B cell (primary cell): ENCODE measurements around the gene MYL11. TPM values are rescaled to one million over a fixed set of nuclear protein-coding genes. Genes with fewer than 3 reads are reported as not detected.

ENCODE experiments used
- ATAC-seq: fragments of 200-7000 bp; cut with Tn5 transposase; one replicate; pipeline ENCODE4 v1.10.0; 2021; ENCODE audit warnings: low read depth, mild to moderate bottlenecking, moderate number of reproducible peaks, moderate library complexity
- CTCF ChIA-PET: fragments of 350-600 bp; sonication (Branson Sonifier 250); formaldehyde crosslinking; loops from one replicate; lab custom pipeline; 2021; ENCODE audit warnings: antibody characterized with exemption, inconsistent platforms; lab: Charles Lee
- POLR2A ChIA-PET: fragments of 350-600 bp; sonication (Branson Sonifier 250); formaldehyde crosslinking; loops from one replicate; lab custom pipeline; 2021; ENCODE audit warnings: antibody characterized with exemption; lab: Charles Lee
- DNase-seq: peaks from one replicate; pipeline ENCODE4 v3.0.0; 2013
- H2AFZ ChIP-seq: 2 replicates; pipeline ENCODE4 v1.6.1; 2012; ENCODE audit warnings: mild to moderate bottlenecking, low read depth, low read length; ENCODE audit not compliant: insufficient read depth, poor library complexity, severe bottlenecking
- H3K27ac ChIP-seq, 2 donors: 1 replicate in 1 of 2; 2 replicates in 1 of 2; pipeline ENCODE4 v1.5.1; 2012 to 2013; ENCODE audit warnings: low read length in 2 of 2, mild to moderate bottlenecking in 2 of 2, moderate library complexity in 1 of 2
- H3K27me3 ChIP-seq, 4 experiments: fragments of 200-600 bp in 1 of 4; sonication (generic) in 1 of 4; replicated peaks in 1 of 4; 1 replicate in 2 of 4; 2 replicates in 2 of 4; pipeline versions ENCODE4 v1.6.1 to v1.7.0; 2013 to 2016; ENCODE audit warnings: low read length in 3 of 4, mild to moderate bottlenecking in 2 of 4, mixed read lengths in 1 of 4, moderate library complexity in 1 of 4; ENCODE audit not compliant: insufficient read depth in 4 of 4, control insufficient read depth in 3 of 4; ENCODE audit errors: control extremely low read depth in 1 of 4
- H3K36me3 ChIP-seq, 2 experiments: replicated peaks in 1 of 2; 1 replicate in 1 of 2; 2 replicates in 1 of 2; pipeline versions ENCODE4 v1.6.1 to v1.7.1; 2013; ENCODE audit warnings: low read length in 1 of 2; ENCODE audit not compliant: insufficient read depth in 2 of 2, control insufficient read depth in 1 of 2; ENCODE audit errors: control extremely low read depth in 1 of 2, extremely low read depth in 1 of 2
- H3K4me1 ChIP-seq, 2 donors: fragments of 200-600 bp in 1 of 2; sonication (generic) in 1 of 2; 1 replicate in 1 of 2; 2 replicates in 1 of 2; pipeline versions ENCODE4 v1.5.1 to v1.6.1; 2013 to 2017; ENCODE audit warnings: low read length in 2 of 2; ENCODE audit not compliant: control insufficient read depth in 2 of 2, insufficient read depth in 2 of 2
- H3K4me2 ChIP-seq: replicated peaks from 2 replicates; pipeline ENCODE3; 2012; ENCODE audit warnings: mild to moderate bottlenecking, low read depth, low read length; ENCODE audit not compliant: poor library complexity, severe bottlenecking
- H3K4me3 ChIP-seq, 5 experiments: fragments of 200-600 bp in 1 of 5; sonication (generic) in 1 of 5; 1 replicate in 3 of 5; 2 replicates in 2 of 5; pipeline versions ENCODE4 v1.5.1 to v1.7.0; 2011 to 2016; ENCODE audit warnings: low read length in 4 of 5, mild to moderate bottlenecking in 4 of 5, low read depth in 2 of 5, control low read depth in 1 of 5, moderate library complexity in 1 of 5; ENCODE audit not compliant: insufficient read depth in 1 of 5; ENCODE audit errors: control extremely low read depth in 1 of 5, extremely low read depth in 1 of 5
- H3K79me2 ChIP-seq: fragments of 200-600 bp; sonication (generic); one replicate; pipeline ENCODE4 v1.6.0; 2016; ENCODE audit warnings: low read length; ENCODE audit not compliant: control insufficient read depth, insufficient read depth
- H3K9ac ChIP-seq: fragments of 200-600 bp; sonication (generic); 2 replicates; pipeline ENCODE4 v1.6.1; 2017; ENCODE audit warnings: mild to moderate bottlenecking, low read length, moderate library complexity
- H3K9me3 ChIP-seq, 3 donors: one replicate each; pipeline versions ENCODE4 v1.6.1 to v1.7.1; 2013; ENCODE audit warnings: low read length in 2 of 3; ENCODE audit not compliant: control insufficient read depth in 2 of 3, insufficient read depth in 1 of 3; ENCODE audit errors: control extremely low read depth in 1 of 3
- H4K20me1 ChIP-seq: 2 replicates; pipeline ENCODE4 v1.6.0; 2012; ENCODE audit warnings: mild to moderate bottlenecking, low read length; ENCODE audit not compliant: insufficient read depth, control insufficient read depth, poor library complexity, severe bottlenecking
- H3K27ac Mint-ChIP-seq: one replicate; pipeline ENCODE4 v1.8.0; 2021; ENCODE audit warnings: mixed read lengths
- H3K27me3 Mint-ChIP-seq: one replicate; pipeline ENCODE4 v1.8.0; 2021; ENCODE audit warnings: mixed read lengths
- H3K4me1 Mint-ChIP-seq: one replicate; pipeline ENCODE4 v1.8.0; 2021; ENCODE audit warnings: mixed read lengths
- H3K4me3 Mint-ChIP-seq: one replicate; pipeline ENCODE4 v1.8.0; 2021; ENCODE audit warnings: mixed read lengths
- H3K9me3 Mint-ChIP-seq: one replicate; pipeline ENCODE4 v1.8.0; 2022; ENCODE audit warnings: mixed read lengths; ENCODE audit not compliant: insufficient read depth
- CTCF ChIP-seq: fragments of 200-600 bp; IDR thresholded peaks from one replicate; pipeline ENCODE4 v1.8.0; 2022; ENCODE audit warnings: antibody characterized with exemption, mild to moderate bottlenecking
- EZH2 ChIP-seq: IDR thresholded peaks from 2 replicates; pipeline ENCODE4 v1.6.1; 2012; ENCODE audit warnings: borderline replicate concordance, low read depth, mild to moderate bottlenecking, moderate library complexity, low read length; ENCODE audit not compliant: insufficient read depth, poor library complexity, severe bottlenecking
- WGBS: methylation state at CpG from one replicate; pipeline ENCODE4 v1.1.5; 2013; ENCODE audit warnings: missing lambda C conversion rate; ENCODE audit not compliant: insufficient coverage; 5-methylcytosine and 5-hydroxymethylcytosine counted together
- intact Hi-C: fragments of 100-400 bp; cut with micrococcal nuclease; formaldehyde crosslinking; loops from one replicate; pipeline ENCODE4 v1.10.0; 2022
- polyA plus RNA-seq: library from polyadenylated mRNA; depleted of rRNA; stranded (reverse); fragments of >200 nt; gene quantifications from 2 replicates; pipeline ENCODE4 v1.2.3, GENCODE V29; 2012
- total RNA-seq, 2 donors: library from RNA; stranded (reverse); fragments of 120-200 nt in 1 of 2; gene quantifications; 1 replicate in 1 of 2; 2 replicates in 1 of 2; pipeline versions ENCODE4 v1.2.3 to v1.2.4, GENCODE V29; 2013 to 2022

Gene MYL11
- total and polyA plus RNA-seq, 2 donors (not counting 1 experiment from before 2014, with no cell fraction given): 3.6 TPM; not detected in 1

GRCh38 chr16:30356401-30357084, 18.1 kb upstream of the MYL11 start:
- Mint-ChIP-seq H3K9me3 (no peaks in the 10 kb centered on the region), H3K27me3 (no peaks in the 10 kb centered on the region), H3K27ac (peak overlapping the region; percentile 95), H3K4me3 (peak overlapping the region; percentile 92), H3K4me1 (peaks cover 30% of the 10 kb centered on the region)
- H4K20me1 ChIP-seq: peaks cover 12% of the 10 kb centered on the region
- DNase-seq (peak; percentile 22), ATAC-seq (no peak)
- no peaks in the 10 kb centered on the region for H3K9me3 ChIP-seq
- H2AFZ ChIP-seq: no peak overlapping the region
- intact Hi-C loops: no loop called here
- no peaks in the 10 kb centered on the region for H3K27me3 ChIP-seq
- ChIA-PET CTCF (interaction anchor here (1.1 to 1.6 kb wide), 3 partner anchors 12 to 53 kb away, joined by 3 to 4 read pairs (median 4); partner anchors contain the start of gene TBC1D10B), POLR2A (interaction anchor here (0.6 to 2.8 kb wide), 3 partner anchors 12 to 33 kb away, joined by 4 to 7 read pairs (median 6); partner anchors contain the start of gene TBC1D10B)
- H3K4me1 ChIP-seq: peaks cover 15 to 26% of the 10 kb centered on the region in 2 donors
- TF ChIP-seq EZH2: no peak
- H3K9ac ChIP-seq: no peak overlapping the region
- H3K27ac ChIP-seq: peak overlapping the region; percentile 84 to 94
- WGBS: 87% methylated on average over 11 of the region's 12 CpGs
- peak overlapping the region; percentile 93 for H3K4me2 ChIP-seq
- peaks cover 0 to 45% of the 10 kb centered on the region in 2 experiments for H3K36me3 ChIP-seq
- H3K4me3 ChIP-seq: no peak overlapping the region
- peaks cover 44% of the 10 kb centered on the region for H3K79me2 ChIP-seq

GRCh38 chr16:30357085-30357714, 17.4 kb upstream of the MYL11 start:
- H4K20me1 ChIP-seq: peaks cover 12% of the 10 kb centered on the region
- Mint-ChIP-seq H3K27me3 (no peaks in the 10 kb centered on the region), H3K4me3 (peak overlapping the region; percentile 43), H3K27ac (peak overlapping the region; percentile 60), H3K4me1 (peaks cover 28% of the 10 kb centered on the region), H3K9me3 (no peaks in the 10 kb centered on the region)
- ATAC-seq: no peak
- TF ChIP-seq EZH2: no peak
- no peak for TF ChIP-seq CTCF
- H3K36me3 ChIP-seq: peaks cover 0 to 40% of the 10 kb centered on the region in 2 experiments
- 100% methylated on average over 3 of the region's 5 CpGs for WGBS
- intact Hi-C loops: no loop called here
- H3K4me2 ChIP-seq: no peak overlapping the region
- H3K4me3 ChIP-seq: no peak overlapping the region
- no peak overlapping the region for H2AFZ ChIP-seq
- POLR2A ChIA-PET: interaction anchor here (0.6 to 2.8 kb wide), 2 partner anchors 14 to 32 kb away, joined by 6 to 7 read pairs; partner anchors contain the start of gene TBC1D10B
- CTCF ChIA-PET: interaction anchor here (1.1 to 1.2 kb wide), 2 partner anchors 12 to 13 kb away, joined by 3 to 4 read pairs; partner anchors contain the start of gene TBC1D10B
- no peaks in the 10 kb centered on the region for H3K27me3 ChIP-seq
- peak overlapping the region in 1 of 2 donors; percentile 31 for H3K27ac ChIP-seq
- H3K4me1 ChIP-seq: peaks cover 15 to 26% of the 10 kb centered on the region in 2 donors
- no peak overlapping the region for H3K9ac ChIP-seq
- no peaks in the 10 kb centered on the region for H3K9me3 ChIP-seq
- DNase-seq: peak; percentile 8
- peaks cover 45% of the 10 kb centered on the region for H3K79me2 ChIP-seq
